K562 (cell line): Measurements from ENCODE around the gene FLRT1. TPM values are rescaled to one million over a fixed set of nuclear protein-coding genes. Genes with fewer than 3 reads are reported as not detected.
A peak's percentile ranks its signal among the peaks of the same experiment; 100 is the strongest.

ENCODE experiments used
- ATAC-seq: fragments of 200-7000 bp; cut with Tn5 transposase; 3 replicates; pipeline ENCODE4 v1.9.1; 2020; ENCODE audit warnings: moderate library complexity
- BruUV-seq: library from RNA; stranded (reverse); fragments of 400-500 nt; replicated peaks from 2 replicates; lab custom pipeline; 2021; lab: Mats Ljungman, UMichigan
- CTCF ChIA-PET: fragments of 300-600 bp; formaldehyde crosslinking; extraction: SDS; loops from one replicate; lab custom pipeline; 2021; ENCODE audit warnings: low intra/inter-chr PET ratio; lab: Yijun Ruan, JAX
- POLR2A ChIA-PET: fragments of 300-600, 350-650 bp; sonication (Branson Sonifier 250); formaldehyde crosslinking; extraction: SDS; loops from one replicate; lab custom pipeline; 2021; ENCODE audit warnings: antibody characterized with exemption, inconsistent platforms; lab: Yijun Ruan, JAX
- DNase-seq, 4 experiments: peaks; one replicate each; pipeline versions ENCODE4 v3.0.0 to v3.0.0-alpha.2; 2011 to 2018; ENCODE audit warnings: low spot score in 3 of 4, mixed read lengths in 3 of 4; ENCODE audit errors: extremely low read depth in 1 of 4
- FAIRE-seq: peaks from 2 replicates; lab custom pipeline; 2011; peaks lifted over from hg19 to GRCh38; lab: Jason Lieb, UNC
- H2AFZ ChIP-seq: 2 replicates; pipeline ENCODE4 v1.6.0; 2011; ENCODE audit warnings: low read depth, low read length, control low read depth, inconsistent platforms
- H3K27ac ChIP-seq: fragments of 200-600 bp; 3 replicates; pipeline ENCODE4 v1.8.0; 2011; ENCODE audit warnings: low read depth, mild to moderate bottlenecking, control low read depth, inconsistent platforms, low read length, moderate library complexity, mixed read lengths; ENCODE audit errors: extremely low read depth
- H3K27me3 ChIP-seq, 2 experiments: fragments of 300-600 bp in 1 of 2; 2 replicates in 1 of 2; 3 replicates in 1 of 2; pipeline versions ENCODE4 v1.6.0 to v1.8.0; 2011; ENCODE audit warnings: inconsistent platforms in 2 of 2, low read length in 2 of 2, mild to moderate bottlenecking in 1 of 2, mixed read lengths in 1 of 2, moderate library complexity in 1 of 2; ENCODE audit not compliant: control insufficient read depth in 2 of 2, insufficient read depth in 2 of 2
- H3K36me3 ChIP-seq: fragments of 300-600 bp; 3 replicates; pipeline ENCODE4 v1.8.0; 2011; ENCODE audit warnings: mild to moderate bottlenecking, low read length, inconsistent platforms; ENCODE audit not compliant: control insufficient read depth, insufficient read depth
- H3K4me1 ChIP-seq, 2 experiments: fragments of 200-600 bp in 1 of 2; replicated peaks in 1 of 2; 2 replicates in 1 of 2; 3 replicates in 1 of 2; pipeline versions ENCODE4 v1.5.1 to v1.8.0; 2011; ENCODE audit warnings: inconsistent platforms in 2 of 2, low read length in 2 of 2, mild to moderate bottlenecking in 1 of 2, mixed read lengths in 1 of 2, moderate library complexity in 1 of 2; ENCODE audit not compliant: control insufficient read depth in 2 of 2, insufficient read depth in 2 of 2
- H3K4me2 ChIP-seq: 2 replicates; pipeline ENCODE4 v1.6.1; 2011; ENCODE audit warnings: low read length, control low read depth, inconsistent platforms, mixed read lengths; ENCODE audit not compliant: insufficient read depth
- H3K4me3 ChIP-seq: fragments of 200-600 bp; sonication (generic), shearing (Covaris generic); 2 replicates; pipeline ENCODE4 v1.5.1; 2016; ENCODE audit warnings: control low read depth, inconsistent platforms
- H3K79me2 ChIP-seq: fragments of 200-600 bp; 3 replicates; pipeline ENCODE4 v1.8.0; 2011; ENCODE audit warnings: low read length, inconsistent platforms; ENCODE audit not compliant: control insufficient read depth, insufficient read depth
- H3K9ac ChIP-seq, 2 experiments: 2 replicates each; pipeline versions ENCODE4 v1.6.0 to v1.6.1; 2011; ENCODE audit warnings: low read depth in 2 of 2, low read length in 2 of 2, control low read depth in 1 of 2, inconsistent platforms in 1 of 2, mild to moderate bottlenecking in 1 of 2, mixed read lengths in 1 of 2; ENCODE audit not compliant: insufficient read depth in 1 of 2
- H3K9me1 ChIP-seq: one replicate; pipeline ENCODE4 v1.6.0; 2011; ENCODE audit warnings: inconsistent platforms, mild to moderate bottlenecking, low read length, moderate library complexity; ENCODE audit not compliant: control insufficient read depth, insufficient read depth
- H3K9me3 ChIP-seq: replicated peaks from 2 replicates; pipeline ENCODE4 v1.5.1; 2011; ENCODE audit warnings: low read depth, low read length, inconsistent platforms; ENCODE audit not compliant: control insufficient read depth, insufficient read depth
- H4K20me1 ChIP-seq: replicated peaks from 2 replicates; pipeline ENCODE4 v1.6.1; 2011; ENCODE audit warnings: low read length, inconsistent platforms, mixed read lengths; ENCODE audit not compliant: control insufficient read depth, insufficient read depth
- ATF7 ChIP-seq: fragments of 450-650 bp; IDR thresholded peaks from 2 replicates; pipeline ENCODE4 v1.7.1; 2014; ENCODE audit warnings: mild to moderate bottlenecking, moderate library complexity
- E2F5 ChIP-seq: sonication (generic); formaldehyde crosslinking; IDR thresholded peaks from 2 replicates; pipeline ENCODE4 v1.8.0; 2022; ENCODE audit warnings: mild to moderate bottlenecking, missing genetic modification reagents
- HMG20A ChIP-seq: fragments of 450-650 bp; formaldehyde crosslinking; conservative IDR thresholded peaks from 2 replicates; pipeline ENCODE4 v1.4.0; 2020; ENCODE audit warnings: mild to moderate bottlenecking, mixed read lengths
- HMG20B ChIP-seq: fragments of 250-450 bp; sonication (Bioruptor Pico); IDR thresholded peaks from 2 replicates; pipeline ENCODE4 v1.5.0; 2021; ENCODE audit warnings: mild to moderate bottlenecking
- HNRNPH1 ChIP-seq: fragments of 200-400 bp; formaldehyde crosslinking; optimal IDR thresholded peaks from 2 replicates; pipeline ENCODE3; 2017; ENCODE audit warnings: low read depth, mild to moderate bottlenecking, low read length, moderate library complexity
- LCOR ChIP-seq: sonication (generic); formaldehyde crosslinking; IDR thresholded peaks from 2 replicates; pipeline ENCODE4 v1.8.0; 2022; ENCODE audit warnings: mild to moderate bottlenecking, missing genetic modification reagents
- MAX ChIP-seq: sonication (generic); formaldehyde crosslinking; IDR thresholded peaks from 2 replicates; pipeline ENCODE4 v1.9.0; 2022; ENCODE audit warnings: mild to moderate bottlenecking, missing genetic modification reagents
- MYC ChIP-seq, 2 experiments: fragments of 250-450 bp in 1 of 2; sonication (Bioruptor Pico) in 1 of 2; IDR thresholded peaks; 2 replicates each; pipeline versions ENCODE4 v1.5.1 to v1.6.1; 2012 to 2021; ENCODE audit warnings: low read depth in 2 of 2, borderline replicate concordance in 1 of 2, improper control_type of control experiment in 1 of 2, low read length in 1 of 2, mild to moderate bottlenecking in 1 of 2, moderate library complexity in 1 of 2
- PHF20 ChIP-seq: fragments of 450-650 bp; IDR thresholded peaks from 2 replicates; pipeline ENCODE4 v1.6.1; 2018; ENCODE audit not compliant: partially characterized antibody
- PTRF ChIP-seq: fragments of 450-650 bp; IDR thresholded peaks from 2 replicates; pipeline ENCODE4 v1.6.1; 2016; ENCODE audit warnings: mild to moderate bottlenecking, missing genetic modification characterization, missing compliant biosample characterization
- ZKSCAN8 ChIP-seq: fragments of 200-800 bp; sonication (Bioruptor generic); IDR thresholded peaks from 2 replicates; pipeline ENCODE4 v1.6.1; 2016; ENCODE audit warnings: missing genetic modification characterization, missing compliant biosample characterization
- WGBS: fragments of 100-300 bp; shearing (Covaris generic); methylation state at CpG from one replicate; pipeline ENCODE4 v1.1.6; 2016; ENCODE audit warnings: low coverage, mixed read lengths; ENCODE audit not compliant: insufficient coverage; ENCODE audit errors: missing lambda C conversion rate; 5-methylcytosine and 5-hydroxymethylcytosine counted together
- in situ Hi-C: fragments of 300-500 bp; cut with MboI; formaldehyde crosslinking; loops from 4 replicates; pipeline ENCODE4 v1.15.0; 2018; ENCODE audit warnings: inconsistent platforms, mixed read lengths
- intact Hi-C: fragments of 100-400 bp; cut with micrococcal nuclease; formaldehyde crosslinking; loops from 2 replicates; pipeline ENCODE4 v1.14.2; 2022
- polyA plus RNA-seq, 8 experiments: library from polyadenylated mRNA; depleted of rRNA in 4 of 8; stranded (reverse) in 5 of 8; unstranded in 3 of 8; fragments of >200 nt; fragmentation: Nextera tagmentation in 2 of 8; fragmentation: Illumina TruSeq in 1 of 8; extraction: Ambion mirVana in 2 of 8; extraction: Trizol in 1 of 8; gene quantifications; 2 replicates each; pipeline versions ENCODE4 v1.2.1 to v1.2.3, GENCODE V29; 2011 to 2014; ENCODE audit warnings: inconsistent platforms in 1 of 8, missing spikeins in 1 of 8
- total RNA-seq, 7 experiments: library from RNA; depleted of rRNA in 6 of 7; stranded (reverse); fragments of >200 nt in 6 of 7; fragmentation: Illumina TruSeq in 2 of 7; extraction: Trizol in 2 of 7; gene quantifications; 2 replicates each; pipeline versions ENCODE4 v1.2.1 to v1.2.3, GENCODE V29; 2011 to 2021; ENCODE audit warnings: low replicate concordance in 1 of 7

FLRT1 gene
- total and polyA plus RNA-seq, 9 of the 15 experiments (the other 6 are each of a cell fraction or from before 2014, with no cell fraction given) = not detected

DNA sequence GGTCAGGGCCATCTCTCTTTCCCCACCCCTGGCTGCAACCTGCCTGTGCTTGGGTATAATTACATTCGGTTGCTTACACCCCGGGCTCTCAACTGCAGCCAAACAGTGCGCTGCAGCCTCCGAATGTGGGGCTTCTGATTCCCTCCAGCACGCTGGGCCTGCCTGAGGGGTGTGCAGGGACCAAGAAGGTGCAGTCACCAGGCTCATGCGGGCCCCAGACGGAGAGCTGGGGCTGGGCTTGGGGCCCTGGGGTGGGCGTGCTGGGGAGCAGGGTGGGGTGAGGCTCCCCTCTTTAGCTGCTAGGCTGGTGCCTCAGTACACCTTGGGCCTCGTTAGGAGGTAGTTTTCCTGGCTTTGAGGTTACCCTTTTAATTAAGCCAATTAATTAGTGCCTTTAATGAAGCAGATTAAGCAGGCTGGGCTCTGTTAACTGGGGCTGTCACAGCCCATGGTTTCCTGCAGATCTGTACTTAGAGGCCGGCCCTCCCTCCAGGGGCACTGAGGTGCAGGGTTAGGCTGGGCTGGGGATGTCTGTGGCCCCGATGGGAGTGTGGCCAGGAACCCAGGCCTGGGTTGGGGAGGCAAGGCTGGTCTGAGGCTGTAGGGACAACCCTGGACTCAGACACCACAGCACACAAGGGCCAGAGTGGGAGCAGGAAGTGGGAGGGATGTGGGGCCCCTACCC, 17.3 kb downstream of the FLRT1 start (continued):
- TF ChIP-seq HMG20B (no peak), PTRF (tag) (no peak), PHF20 (no peak), E2F5 (CRISPR knock-in tag) (no peak), ZKSCAN8 (no peak), HNRNPH1 (no peak), MYC (IDR thresholded peaks at IDR 0.05; ENCODE audit: low read depth, low read length) (no peak), MYC (CRISPR knock-in tag; IDR thresholded peaks at IDR 0.05; ENCODE audit: borderline replicate concordance, low read depth) (no peak), LCOR (CRISPR knock-in tag) (no peak), ATF7 (no peak)

DNA sequence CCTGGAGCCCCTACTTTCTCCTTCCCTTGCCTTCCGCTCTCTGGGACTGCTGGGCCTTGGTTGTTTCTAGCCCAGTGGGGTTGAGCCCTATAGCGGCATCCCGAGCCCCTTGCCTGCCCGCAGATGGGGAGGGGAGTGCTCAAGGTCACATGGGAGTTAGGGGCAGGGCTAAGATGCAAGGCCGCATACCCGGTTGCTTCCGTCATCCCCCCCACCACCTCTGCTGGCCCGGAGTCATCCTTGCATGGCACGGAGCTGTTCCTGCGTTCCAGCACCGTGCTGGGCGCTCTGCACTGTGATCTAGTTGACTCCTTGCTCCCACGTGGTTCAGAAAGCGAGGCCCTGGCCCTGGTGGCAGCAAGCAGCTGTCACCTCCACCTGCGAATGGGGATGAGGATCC, 18.0 kb downstream of the FLRT1 start:
- no peak for FAIRE-seq
- no peaks in the 10 kb centered on the region for H3K79me2 ChIP-seq
- no peaks in the 10 kb centered on the region for H3K9me1 ChIP-seq
- no peak; the same call in 2 of the 3 replicates for ATAC-seq
- peaks cover 66% of the 10 kb centered on the region for H4K20me1 ChIP-seq
- intact Hi-C loops = no loop called here
- H3K4me2 ChIP-seq = no peak overlapping the region
- TF ChIP-seq HMG20A (CRISPR knock-in tag) = no peak
- peak; percentile 19; the same call in 1 of the 2 replicates for TF ChIP-seq MAX
- POLR2A ChIA-PET = no interaction called here
- no TSS peak for BruUV-seq
- DNase-seq = no peak
- H3K9me3 ChIP-seq = no peaks in the 10 kb centered on the region
- no peak overlapping the region for H3K9ac ChIP-seq
- H3K4me3 ChIP-seq = no peak overlapping the region
- no peak overlapping the region for H2AFZ ChIP-seq
- WGBS = 61% methylated on average over 14 of the region's 15 CpGs
- H3K27me3 ChIP-seq = no peaks in the 10 kb centered on the region
- in situ Hi-C loops = no loop called here
- H3K27ac ChIP-seq = no peak overlapping the region
- H3K4me1 ChIP-seq = peaks cover 0 to 34% of the 10 kb centered on the region in 2 experiments; a peak in 2 of 5 replicates
- no peaks in the 10 kb centered on the region for H3K36me3 ChIP-seq
- CTCF ChIA-PET = no interaction called here
